ENCODE data around the gene ARHGAP24.

DNA sequence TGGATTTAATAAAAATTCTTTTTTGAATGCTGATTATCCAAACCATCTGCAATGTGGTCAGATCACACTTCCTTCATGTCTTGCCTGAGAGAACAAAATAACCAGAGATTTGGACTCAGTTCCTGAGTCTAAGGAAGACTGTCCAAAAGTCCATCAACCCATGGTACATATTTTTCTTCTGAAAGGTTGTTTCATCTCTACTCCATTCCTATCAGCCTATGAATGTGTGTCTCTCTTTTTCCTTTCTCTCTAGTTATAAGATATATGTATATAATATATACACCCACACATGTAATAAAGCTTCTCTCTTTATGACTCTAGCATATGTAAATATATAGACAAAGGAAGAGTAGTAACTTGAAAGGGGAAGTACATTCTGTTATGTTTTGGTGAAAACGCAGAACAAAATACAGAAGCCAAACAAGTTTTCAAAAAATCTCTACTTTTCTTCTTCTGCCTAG is 226.9 kb downstream of the ARHGAP24 start:
- TF ChIP-seq, protein P1, sequence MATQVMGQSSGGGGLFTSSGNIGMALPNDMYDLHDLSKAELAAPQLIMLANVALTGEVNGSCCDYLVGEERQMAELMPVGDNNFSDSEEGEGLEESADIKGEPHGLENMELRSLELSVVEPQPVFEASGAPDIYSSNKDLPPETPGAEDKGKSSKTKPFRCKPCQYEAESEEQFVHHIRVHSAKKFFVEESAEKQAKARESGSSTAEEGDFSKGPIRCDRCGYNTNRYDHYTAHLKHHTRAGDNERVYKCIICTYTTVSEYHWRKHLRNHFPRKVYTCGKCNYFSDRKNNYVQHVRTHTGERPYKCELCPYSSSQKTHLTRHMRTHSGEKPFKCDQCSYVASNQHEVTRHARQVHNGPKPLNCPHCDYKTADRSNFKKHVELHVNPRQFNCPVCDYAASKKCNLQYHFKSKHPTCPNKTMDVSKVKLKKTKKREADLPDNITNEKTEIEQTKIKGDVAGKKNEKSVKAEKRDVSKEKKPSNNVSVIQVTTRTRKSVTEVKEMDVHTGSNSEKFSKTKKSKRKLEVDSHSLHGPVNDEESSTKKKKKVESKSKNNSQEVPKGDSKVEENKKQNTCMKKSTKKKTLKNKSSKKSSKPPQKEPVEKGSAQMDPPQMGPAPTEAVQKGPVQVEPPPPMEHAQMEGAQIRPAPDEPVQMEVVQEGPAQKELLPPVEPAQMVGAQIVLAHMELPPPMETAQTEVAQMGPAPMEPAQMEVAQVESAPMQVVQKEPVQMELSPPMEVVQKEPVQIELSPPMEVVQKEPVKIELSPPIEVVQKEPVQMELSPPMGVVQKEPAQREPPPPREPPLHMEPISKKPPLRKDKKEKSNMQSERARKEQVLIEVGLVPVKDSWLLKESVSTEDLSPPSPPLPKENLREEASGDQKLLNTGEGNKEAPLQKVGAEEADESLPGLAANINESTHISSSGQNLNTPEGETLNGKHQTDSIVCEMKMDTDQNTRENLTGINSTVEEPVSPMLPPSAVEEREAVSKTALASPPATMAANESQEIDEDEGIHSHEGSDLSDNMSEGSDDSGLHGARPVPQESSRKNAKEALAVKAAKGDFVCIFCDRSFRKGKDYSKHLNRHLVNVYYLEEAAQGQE (IDR thresholded peaks at IDR 0.05; ENCODE audit: unreplicated experiment): no peak
- TF ChIP-seq, protein P2, sequence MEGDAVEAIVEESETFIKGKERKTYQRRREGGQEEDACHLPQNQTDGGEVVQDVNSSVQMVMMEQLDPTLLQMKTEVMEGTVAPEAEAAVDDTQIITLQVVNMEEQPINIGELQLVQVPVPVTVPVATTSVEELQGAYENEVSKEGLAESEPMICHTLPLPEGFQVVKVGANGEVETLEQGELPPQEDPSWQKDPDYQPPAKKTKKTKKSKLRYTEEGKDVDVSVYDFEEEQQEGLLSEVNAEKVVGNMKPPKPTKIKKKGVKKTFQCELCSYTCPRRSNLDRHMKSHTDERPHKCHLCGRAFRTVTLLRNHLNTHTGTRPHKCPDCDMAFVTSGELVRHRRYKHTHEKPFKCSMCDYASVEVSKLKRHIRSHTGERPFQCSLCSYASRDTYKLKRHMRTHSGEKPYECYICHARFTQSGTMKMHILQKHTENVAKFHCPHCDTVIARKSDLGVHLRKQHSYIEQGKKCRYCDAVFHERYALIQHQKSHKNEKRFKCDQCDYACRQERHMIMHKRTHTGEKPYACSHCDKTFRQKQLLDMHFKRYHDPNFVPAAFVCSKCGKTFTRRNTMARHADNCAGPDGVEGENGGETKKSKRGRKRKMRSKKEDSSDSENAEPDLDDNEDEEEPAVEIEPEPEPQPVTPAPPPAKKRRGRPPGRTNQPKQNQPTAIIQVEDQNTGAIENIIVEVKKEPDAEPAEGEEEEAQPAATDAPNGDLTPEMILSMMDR (conservative IDR thresholded peaks at IDR 0.05; ENCODE audit: low read depth in 2 of 2): no peak
- TF ChIP-seq EZH2phosphoT487 (IDR thresholded peaks at IDR 0.05; ENCODE audit: unreplicated experiment): no peak
- TF ChIP-seq JUNB (IDR thresholded peaks at IDR 0.05; ENCODE audit: unreplicated experiment): no peak
- no peak for TF ChIP-seq EZH2 (IDR thresholded peaks at IDR 0.05; ENCODE audit: low read depth, unreplicated experiment)
